Mesenchymal stem cell (in vitro differentiated cells and primary cell): ENCODE measurements around the gene ATP8A1.
"Not testable (repeated sequence)": the region's sequence is repeated elsewhere in the genome, so short reads cannot be mapped to it uniquely, and the experiment has no call there.

Source experiments
- DNase-seq: peaks from one replicate; pipeline ENCODE4 v3.0.0-alpha.2; 2013
- H2AFZ ChIP-seq: one replicate; pipeline ENCODE4 v1.6.1; 2013; ENCODE audit warnings: low read depth, mild to moderate bottlenecking, control low read depth, inconsistent platforms, low read length, moderate library complexity
- H2AK5ac ChIP-seq: 2 replicates; pipeline ENCODE4 v1.6.1; 2013; ENCODE audit warnings: low read length, moderate library complexity, mild to moderate bottlenecking, inconsistent platforms; ENCODE audit not compliant: severe bottlenecking
- H2BK120ac ChIP-seq: one replicate; pipeline ENCODE4 v1.6.1; 2013; ENCODE audit warnings: low read depth, mild to moderate bottlenecking, inconsistent platforms, low read length, moderate library complexity
- H2BK12ac ChIP-seq, 2 experiments: one replicate each; pipeline ENCODE4 v1.6.1; 2013; ENCODE audit warnings: inconsistent platforms in 2 of 2, low read length in 2 of 2, mild to moderate bottlenecking in 2 of 2, moderate library complexity in 2 of 2, control low read depth in 1 of 2
- H2BK15ac ChIP-seq: one replicate; pipeline ENCODE4 v1.6.1; 2013; ENCODE audit warnings: mild to moderate bottlenecking, low read depth, inconsistent platforms; ENCODE audit not compliant: poor library complexity, severe bottlenecking
- H2BK5ac ChIP-seq: 2 replicates; pipeline ENCODE4 v1.6.1; 2013; ENCODE audit warnings: low read depth, mild to moderate bottlenecking, low read length, control low read depth, inconsistent platforms; ENCODE audit not compliant: poor library complexity, severe bottlenecking
- H3K14ac ChIP-seq, 2 experiments: one replicate each; pipeline ENCODE4 v1.6.1; 2013; ENCODE audit warnings: inconsistent platforms in 2 of 2, low read length in 2 of 2, control low read depth in 1 of 2, mild to moderate bottlenecking in 1 of 2, moderate library complexity in 1 of 2
- H3K18ac ChIP-seq, 2 experiments: one replicate each; pipeline ENCODE4 v1.6.1; 2013; ENCODE audit warnings: inconsistent platforms in 2 of 2, low read length in 2 of 2, control low read depth in 1 of 2, low read depth in 1 of 2, mild to moderate bottlenecking in 1 of 2
- H3K23ac ChIP-seq, 2 experiments: one replicate each; pipeline ENCODE4 v1.6.1; 2013; ENCODE audit warnings: inconsistent platforms in 2 of 2, low read length in 2 of 2, mild to moderate bottlenecking in 2 of 2, moderate library complexity in 2 of 2, control low read depth in 1 of 2
- H3K27ac ChIP-seq: 2 replicates; pipeline ENCODE4 v1.5.1; 2013; ENCODE audit warnings: mild to moderate bottlenecking, moderate library complexity, low read length, control low read depth, inconsistent platforms; ENCODE audit not compliant: poor library complexity, severe bottlenecking
- H3K27me3 ChIP-seq, 2 experiments: 2 replicates each; pipeline versions ENCODE4 v1.6.1 to v1.7.0; 2013; ENCODE audit warnings: low read length in 2 of 2, mild to moderate bottlenecking in 2 of 2, moderate library complexity in 2 of 2, control low read depth in 1 of 2, inconsistent platforms in 1 of 2; ENCODE audit not compliant: control insufficient read depth in 1 of 2, insufficient read depth in 1 of 2
- H3K36me3 ChIP-seq, 2 experiments: 2 replicates each; pipeline versions ENCODE4 v1.6.1 to v1.7.0; 2013; ENCODE audit warnings: low read length in 2 of 2, control low read depth in 1 of 2, inconsistent platforms in 1 of 2, low read depth in 1 of 2, mild to moderate bottlenecking in 1 of 2; ENCODE audit not compliant: insufficient read depth in 2 of 2, control insufficient read depth in 1 of 2
- H3K4ac ChIP-seq, 2 experiments: one replicate each; pipeline ENCODE4 v1.6.1; 2013; ENCODE audit warnings: inconsistent platforms in 2 of 2, low read length in 2 of 2, mild to moderate bottlenecking in 2 of 2, moderate library complexity in 2 of 2, control low read depth in 1 of 2, low read depth in 1 of 2
- H3K4me1 ChIP-seq: 2 replicates; pipeline ENCODE4 v1.6.1; 2013; ENCODE audit warnings: low read depth, low read length, control low read depth; ENCODE audit not compliant: control insufficient read depth, insufficient read depth
- H3K4me2 ChIP-seq: 2 replicates; pipeline ENCODE4 v1.6.1; 2013; ENCODE audit warnings: low read length, mild to moderate bottlenecking, inconsistent platforms; ENCODE audit not compliant: poor library complexity, severe bottlenecking
- H3K4me3 ChIP-seq, 2 experiments: 2 replicates each; pipeline versions ENCODE4 v1.5.1 to v1.7.0; 2013; ENCODE audit warnings: low read length in 2 of 2, mild to moderate bottlenecking in 2 of 2, control low read depth in 1 of 2, low read depth in 1 of 2; ENCODE audit not compliant: insufficient read depth in 1 of 2
- H3K79me1 ChIP-seq: replicated peaks from 2 replicates; pipeline ENCODE4 v1.6.1; 2013; ENCODE audit warnings: mild to moderate bottlenecking, control low read depth, low read length, inconsistent platforms; ENCODE audit not compliant: poor library complexity, severe bottlenecking
- H3K9ac ChIP-seq: 2 replicates; pipeline ENCODE4 v1.7.0; 2013; ENCODE audit warnings: mild to moderate bottlenecking, low read length, moderate library complexity
- H3K9me3 ChIP-seq: 2 replicates; pipeline ENCODE4 v1.7.0; 2013; ENCODE audit warnings: mild to moderate bottlenecking, low read length; ENCODE audit not compliant: control insufficient read depth
- H4K8ac ChIP-seq: one replicate; pipeline ENCODE4 v1.6.1; 2013; ENCODE audit warnings: inconsistent platforms, mild to moderate bottlenecking, low read length, moderate library complexity
- H4K91ac ChIP-seq: one replicate; pipeline ENCODE4 v1.6.1; 2013; ENCODE audit warnings: mild to moderate bottlenecking, low read length, inconsistent platforms
- WGBS: methylation state at CpG from one replicate; pipeline ENCODE4 v1.1.7; 2013; ENCODE audit warnings: mixed read lengths; 5-methylcytosine and 5-hydroxymethylcytosine counted together

The ATP8A1 gene

GRCh38 chr4:42470023-42470422 is 186.9 kb downstream of the ATP8A1 start:
- Histone ChIP-seq H2AFZ (no peak overlapping the region), H2AK5ac (no peak overlapping the region), H3K4me2 (no peak overlapping the region), H3K4me3 (no peak overlapping the region), H3K27ac (no peak overlapping the region), H3K79me1 (no peaks in the 10 kb centered on the region), H2BK5ac (no peak overlapping the region), H3K27me3 (no peaks in the 10 kb centered on the region), H3K9me3 (no peaks in the 10 kb centered on the region), H3K23ac (no peak overlapping the region), H3K36me3 (no peaks in the 10 kb centered on the region), H4K91ac (no peak overlapping the region), H3K4me1 (peaks cover 2% of the 10 kb centered on the region), H2BK15ac (no peak overlapping the region), H2BK120ac (no peak overlapping the region), H3K4ac (no peak overlapping the region), H4K8ac (no peak overlapping the region), H3K14ac (no peak overlapping the region), H2BK12ac (no peak overlapping the region), H3K18ac (no peak overlapping the region), H3K9ac (no peak overlapping the region)
- 78% methylated on average over 3 of the region's 5 CpGs for WGBS
- DNase-seq: no peak

- H3K9ac ChIP-seq, H2AFZ ChIP-seq, H4K8ac ChIP-seq, H3K4me2 ChIP-seq, H2BK120ac ChIP-seq, H3K23ac ChIP-seq, H3K27ac ChIP-seq, H2BK5ac ChIP-seq, H2BK15ac ChIP-seq, H2BK12ac ChIP-seq, H2AK5ac ChIP-seq, H3K36me3 ChIP-seq, H3K4me3 ChIP-seq, DNase-seq, H4K91ac ChIP-seq, H3K27me3 ChIP-seq, H3K14ac ChIP-seq, H3K79me1 ChIP-seq, H3K9me3 ChIP-seq, H3K4me1 ChIP-seq, H3K4ac ChIP-seq, H3K18ac ChIP-seq: not testable (repeated sequence)
- WGBS: 100% methylated on average over 1 of the region's 3 CpGs
Measured at GRCh38 chr4:42467777-42468176, 189.1 kb downstream of the ATP8A1 start.

DNA sequence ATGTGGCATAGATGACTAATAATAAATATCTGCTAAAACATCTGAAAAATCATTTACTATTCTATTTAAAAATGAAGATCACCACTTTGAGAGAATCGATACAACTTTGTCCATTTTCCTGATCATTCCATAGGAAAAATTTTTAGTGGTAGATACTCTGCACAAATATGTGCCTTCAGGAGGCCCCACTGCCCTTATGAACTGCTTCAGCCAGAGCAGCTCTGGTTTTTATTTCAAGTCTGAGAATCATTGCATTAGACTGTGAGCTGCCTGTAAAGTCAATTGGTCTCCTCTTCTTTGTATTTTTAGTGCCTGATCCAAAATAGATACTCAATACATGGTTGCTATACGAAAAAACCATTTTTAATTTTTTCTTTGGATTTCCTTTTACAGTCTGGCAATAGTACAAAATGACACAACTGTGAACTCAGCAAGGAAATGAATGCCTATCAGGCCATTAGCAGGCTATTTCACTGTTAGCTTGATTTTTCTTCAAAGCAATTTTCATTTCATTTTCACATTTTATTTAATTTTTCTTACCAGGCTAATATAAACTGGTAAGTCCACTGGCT is 190.5 kb downstream of the ATP8A1 start:
- Histone ChIP-seq H3K9ac (no peak overlapping the region), H2BK12ac (no peak overlapping the region), H3K4me1 (peaks cover 4% of the 10 kb centered on the region), H3K23ac (no peak overlapping the region), H3K79me1 (no peaks in the 10 kb centered on the region), H2BK120ac (no peak overlapping the region), H3K4me2 (no peak overlapping the region), H3K4me3 (no peak overlapping the region), H2AK5ac (no peak overlapping the region), H3K9me3 (peaks cover 6% of the 10 kb centered on the region), H3K4ac (no peak overlapping the region), H2AFZ (no peak overlapping the region), H3K18ac (no peak overlapping the region), H2BK5ac (no peak overlapping the region), H3K27me3 (no peaks in the 10 kb centered on the region), H4K91ac (no peak overlapping the region), H3K36me3 (no peaks in the 10 kb centered on the region), H2BK15ac (no peak overlapping the region), H4K8ac (no peak overlapping the region), H3K14ac (no peak overlapping the region), H3K27ac (no peak overlapping the region)
- no peak for DNase-seq
- 83% methylated on average over 2 of the region's 2 CpGs for WGBS

DNA sequence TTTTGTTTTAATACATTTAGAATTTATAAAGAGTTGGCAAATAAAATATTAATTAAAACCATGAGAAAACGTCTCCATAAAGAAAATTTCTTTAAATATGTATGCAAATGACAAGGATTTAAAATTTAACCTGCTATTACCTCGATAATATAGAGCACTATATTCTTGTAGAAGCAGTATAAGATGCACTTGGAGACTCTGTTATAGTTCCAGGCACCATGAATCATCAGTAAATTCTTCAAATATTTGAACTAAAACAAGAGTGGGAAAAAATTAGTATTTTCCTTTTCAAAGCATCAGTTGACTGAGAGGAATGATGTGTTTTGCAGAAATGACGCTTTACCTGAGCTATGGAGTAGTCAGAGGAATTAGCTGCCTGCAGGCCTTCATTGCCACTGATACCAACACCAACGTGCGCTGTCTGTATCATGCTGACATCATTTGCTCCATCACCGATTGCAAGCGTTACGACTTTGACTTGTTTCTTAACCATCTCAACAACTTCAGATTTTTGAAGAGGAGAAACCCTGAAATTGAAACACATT is 192.3 kb downstream of the ATP8A1 start:
- H3K14ac ChIP-seq: no peak overlapping the region
- H3K23ac ChIP-seq: no peak overlapping the region
- H3K4me2 ChIP-seq: peak overlapping the region; percentile 47
- H3K4ac ChIP-seq: no peak overlapping the region
- peak overlapping the region; percentile 66 for H3K27ac ChIP-seq
- 90% methylated on average over 6 of the region's 8 CpGs for WGBS
- no peaks in the 10 kb centered on the region for H3K79me1 ChIP-seq
- no peak overlapping the region for H2AFZ ChIP-seq
- no peak overlapping the region for H2AK5ac ChIP-seq
- H2BK120ac ChIP-seq: no peak overlapping the region
- peaks cover 6% of the 10 kb centered on the region for H3K9me3 ChIP-seq
- no peak overlapping the region for H4K91ac ChIP-seq
- H3K4me1 ChIP-seq: peaks cover 4% of the 10 kb centered on the region
- no peak overlapping the region for H2BK12ac ChIP-seq
- H3K9ac ChIP-seq: no peak overlapping the region
- DNase-seq: no peak
- H3K18ac ChIP-seq: no peak overlapping the region
- H2BK5ac ChIP-seq: no peak overlapping the region
- H3K36me3 ChIP-seq: no peaks in the 10 kb centered on the region
- no peak overlapping the region for H3K4me3 ChIP-seq
- H4K8ac ChIP-seq: no peak overlapping the region
- H2BK15ac ChIP-seq: no peak overlapping the region
- H3K27me3 ChIP-seq: no peaks in the 10 kb centered on the region
